Smooth muscle cell (in vitro differentiated cells): Measurements from ENCODE around the gene CREG2. TPM values are rescaled to one million over a fixed set of nuclear protein-coding genes. Genes with fewer than 3 reads are reported as not detected.

Source experiments
- DNase-seq: peaks from one replicate; lab custom pipeline; 2025; ENCODE audit not compliant: unreplicated experiment; lab: John Stamatoyannopoulos, UW
- H2AFZ ChIP-seq: fragments of 200-600 bp; sonication (generic); 2 replicates; pipeline ENCODE4 v1.6.0; 2016; ENCODE audit warnings: antibody characterized with exemption, low read depth, mild to moderate bottlenecking
- H3F3A ChIP-seq: fragments of 200-600 bp; sonication (generic); 2 replicates; pipeline ENCODE4 v1.6.0; 2017; ENCODE audit warnings: antibody characterized with exemption, low read depth
- H3K27ac ChIP-seq: fragments of 200-600 bp; sonication (generic); 2 replicates; pipeline ENCODE4 v1.5.1; 2016; ENCODE audit warnings: low read depth, mild to moderate bottlenecking
- H3K27me3 ChIP-seq: fragments of 200-600 bp; sonication (generic); 2 replicates; pipeline ENCODE4 v1.6.1; 2016; ENCODE audit warnings: low read depth, mild to moderate bottlenecking
- H3K36me3 ChIP-seq: fragments of 200-600 bp; sonication (generic); 2 replicates; pipeline ENCODE4 v1.5.1; 2016; ENCODE audit warnings: low read depth
- H3K4me1 ChIP-seq: fragments of 200-600 bp; sonication (generic); 2 replicates; pipeline ENCODE4 v1.5.1; 2016; ENCODE audit warnings: low read depth
- H3K4me2 ChIP-seq: fragments of 200-600 bp; sonication (generic); 2 replicates; pipeline ENCODE4 v1.6.0; 2016; ENCODE audit warnings: mild to moderate bottlenecking
- H3K4me3 ChIP-seq: fragments of 200-600 bp; sonication (generic); 2 replicates; pipeline ENCODE4 v1.5.1; 2016; ENCODE audit warnings: mild to moderate bottlenecking
- H3K79me2 ChIP-seq: fragments of 200-600 bp; sonication (generic); 2 replicates; pipeline ENCODE4 v1.6.0; 2016; ENCODE audit warnings: low read depth, mild to moderate bottlenecking
- H3K9ac ChIP-seq: fragments of 200-600 bp; sonication (generic); 2 replicates; pipeline ENCODE4 v1.6.0; 2016; ENCODE audit warnings: low read depth
- H3K9me3 ChIP-seq: fragments of 200-600 bp; sonication (generic); replicated peaks from 2 replicates; pipeline ENCODE4 v1.5.1; 2016; ENCODE audit warnings: low read depth
- H4K20me1 ChIP-seq: fragments of 200-600 bp; sonication (generic); 2 replicates; pipeline ENCODE4 v1.6.0; 2016; ENCODE audit warnings: low read depth
- CTCF ChIP-seq: fragments of 200-600 bp; sonication (generic); IDR thresholded peaks from 2 replicates; pipeline ENCODE4 v1.5.1; 2017; ENCODE audit warnings: borderline replicate concordance, mild to moderate bottlenecking, antibody characterized with exemption; ENCODE audit not compliant: insufficient read depth, poor library complexity, severe bottlenecking
- WGBS: methylation state at CpG from one replicate; pipeline ENCODE4 v1.1.7; 2016; ENCODE audit warnings: low lambda C conversion rate; 5-methylcytosine and 5-hydroxymethylcytosine counted together
- polyA plus RNA-seq: library from polyadenylated mRNA; unstranded; fragments of >200 nt; fragmentation: Nextera tagmentation; extraction: Ambion mirVana; gene quantifications from 2 replicates; pipeline ENCODE4 v1.2.1, GENCODE V29; 2016
- total RNA-seq: library from RNA; depleted of rRNA; stranded (reverse); fragments of >200 nt; gene quantifications from 2 replicates; pipeline ENCODE4 v1.2.3, GENCODE V29; 2014

CREG2 gene
- total and polyA plus RNA-seq, 2 experiments from 2014 or later: 0.62 to 1.2 TPM

- TF ChIP-seq CTCF: no peak
- no peak for DNase-seq
- H3K4me2 ChIP-seq: no peak overlapping the region
- H3K9ac ChIP-seq: no peak overlapping the region
- no peaks in the 10 kb centered on the region for H3K9me3 ChIP-seq
- no peak overlapping the region for H2AFZ ChIP-seq
- no peaks in the 10 kb centered on the region for H3K36me3 ChIP-seq
- H3K27ac ChIP-seq: no peak overlapping the region
- H3K4me3 ChIP-seq: no peak overlapping the region
- no peaks in the 10 kb centered on the region for H3F3A ChIP-seq
- H3K79me2 ChIP-seq: no peaks in the 10 kb centered on the region
- H3K27me3 ChIP-seq: no peaks in the 10 kb centered on the region
- no peaks in the 10 kb centered on the region for H3K4me1 ChIP-seq
- H4K20me1 ChIP-seq: no peaks in the 10 kb centered on the region
- 75% methylated on average over 3 of the region's 3 CpGs for WGBS
Observed at GRCh38 chr2:101362316-101362715, 25.0 kb downstream of the CREG2 start.

- no peak overlapping the region for H3K27ac ChIP-seq
Observed at GRCh38 chr2:101361522-101361921, 25.8 kb downstream of the CREG2 start.

GRCh38 chr2:101361121-101361520, 26.2 kb downstream of the CREG2 start:
- Histone ChIP-seq H3K9ac (peak overlapping the region; percentile 34), H3K4me2 (no peak overlapping the region), H3K4me1 (no peaks in the 10 kb centered on the region), H3K36me3 (no peaks in the 10 kb centered on the region), H4K20me1 (no peaks in the 10 kb centered on the region), H3K9me3 (no peaks in the 10 kb centered on the region), H3K79me2 (no peaks in the 10 kb centered on the region), H3F3A (no peaks in the 10 kb centered on the region), H3K27me3 (no peaks in the 10 kb centered on the region), H3K27ac (peak overlapping the region; percentile 74), H2AFZ (no peak overlapping the region), H3K4me3 (no peak overlapping the region)
- TF ChIP-seq CTCF: no peak
- 70% methylated on average over 4 of the region's 4 CpGs for WGBS
- DNase-seq: no peak

More at GRCh38 chr2:101361522-101361921, 25.8 kb downstream of the CREG2 start:
- Histone ChIP-seq H3K9ac (no peak overlapping the region), H3K9me3 (no peaks in the 10 kb centered on the region), H3K36me3 (no peaks in the 10 kb centered on the region), H3K27me3 (no peaks in the 10 kb centered on the region), H3F3A (no peaks in the 10 kb centered on the region), H4K20me1 (no peaks in the 10 kb centered on the region), H3K79me2 (no peaks in the 10 kb centered on the region), H3K4me3 (no peak overlapping the region), H2AFZ (no peak overlapping the region), H3K4me2 (no peak overlapping the region), H3K4me1 (no peaks in the 10 kb centered on the region)
- DNase-seq: no peak
- 79% methylated on average over 2 of the region's 2 CpGs for WGBS
- no peak for TF ChIP-seq CTCF

GRCh38 chr2:101360232-101360631, 27.1 kb downstream of the CREG2 start:
- Histone ChIP-seq H2AFZ (no peak overlapping the region), H3K4me2 (no peak overlapping the region), H3K4me3 (no peak overlapping the region), H3K9ac (peak overlapping the region; percentile 34), H4K20me1 (no peaks in the 10 kb centered on the region), H3K9me3 (no peaks in the 10 kb centered on the region), H3K79me2 (no peaks in the 10 kb centered on the region), H3K36me3 (no peaks in the 10 kb centered on the region), H3K27ac (peak overlapping the region; percentile 74), H3K27me3 (no peaks in the 10 kb centered on the region), H3K4me1 (no peaks in the 10 kb centered on the region), H3F3A (no peaks in the 10 kb centered on the region)
- 46% methylated on average over 4 of the region's 4 CpGs for WGBS
- no peak for TF ChIP-seq CTCF
- no peak for DNase-seq
